T47D (cell line): ENCODE data around the gene FRMPD2.
A peak's percentile ranks its signal among the peaks of the same experiment; 100 is the strongest.

ENCODE experiments used
- DNase-seq, 2 experiments: peaks; one replicate each; pipeline versions ENCODE4 v3.0.0 to v3.0.0-alpha.2; 2011 to 2012; ENCODE audit warnings: low read depth in 1 of 2, low spot score in 1 of 2
- JUND ChIP-seq: IDR thresholded peaks from 2 replicates; pipeline ENCODE4 v1.6.1; 2012; ENCODE audit warnings: low read depth
- in situ Hi-C: cut with HindIII; loops from 2 replicates; pipeline ENCODE4 v1.10.0; 2016; ENCODE audit warnings: low sequenced_read_pairs, low pct_unique_long_range_greater_than_20kb

FRMPD2 gene

GRCh38 chr10:48257407-48257961, 17.0 kb downstream of the FRMPD2 start:
- in situ Hi-C loops: no loop called here
- DNase-seq: no peak
- TF ChIP-seq JUND: no peak

GRCh38 chr10:48255722-48256121, 18.8 kb downstream of the FRMPD2 start:
- no peak for TF ChIP-seq JUND
- no peak for DNase-seq
- in situ Hi-C loops: no loop called here

GRCh38 chr10:48254750-48255512, 19.6 kb downstream of the FRMPD2 start:
- no peak for TF ChIP-seq JUND
- DNase-seq: no peak
- in situ Hi-C loops: no loop called here

- TF ChIP-seq JUND: no peak
- in situ Hi-C loops: no loop called here
- no peak for DNase-seq
Observed at GRCh38 chr10:48253970-48254657, 20.4 kb downstream of the FRMPD2 start.

GRCh38 chr10:48252354-48252650, 22.2 kb downstream of the FRMPD2 start:
- no peak for DNase-seq
- no peak for TF ChIP-seq JUND
- in situ Hi-C loops: no loop called here

GRCh38 chr10:48251525-48252353, 22.8 kb downstream of the FRMPD2 start:
- in situ Hi-C loops: no loop called here
- no peak for TF ChIP-seq JUND
- peak in 1 of 2 experiments; percentile 88 for DNase-seq

GRCh38 chr10:48251152-48251524, 23.4 kb downstream of the FRMPD2 start:
- in situ Hi-C loops: no loop called here
- DNase-seq: peak; percentile 13 to 64
- TF ChIP-seq JUND: no peak

- in situ Hi-C loops: no loop called here
- TF ChIP-seq JUND: no peak
- DNase-seq: no peak
Observed at GRCh38 chr10:48249763-48250351, 24.6 kb downstream of the FRMPD2 start.

- in situ Hi-C loops: no loop called here
- TF ChIP-seq JUND: no peak
- DNase-seq: no peak
Observed at GRCh38 chr10:48249004-48249762, 25.3 kb downstream of the FRMPD2 start.

GRCh38 chr10:48248462-48248861, 26.0 kb downstream of the FRMPD2 start:
- DNase-seq: no peak
- no peak for TF ChIP-seq JUND
- in situ Hi-C loops: no loop called here

- TF ChIP-seq JUND: no peak
- in situ Hi-C loops: no loop called here
Observed at GRCh38 chr10:48247680-48248079, 26.8 kb downstream of the FRMPD2 start.

GRCh38 chr10:48246501-48246900, 28.0 kb downstream of the FRMPD2 start:
- no peak for DNase-seq
- no peak for TF ChIP-seq JUND
- in situ Hi-C loops: no loop called here

More at GRCh38 chr10:48247680-48248079, 26.8 kb downstream of the FRMPD2 start:
- no peak for DNase-seq
